NT2/D1 (cell line): ENCODE data around the gene PIP4K2C.

ENCODE experiments used
- SUZ12 ChIP-seq: IDR thresholded peaks from 2 replicates; pipeline ENCODE4 v1.6.1; 2011; ENCODE audit not compliant: insufficient read length, insufficient read depth; ENCODE audit errors: extremely low read depth
- YY1 ChIP-seq: IDR thresholded peaks from 2 replicates; pipeline ENCODE4 v1.6.1; 2011; ENCODE audit not compliant: insufficient read length, insufficient read depth
- ZNF274 ChIP-seq: IDR thresholded peaks from 2 replicates; pipeline ENCODE4 v1.6.1; 2011; ENCODE audit warnings: mild to moderate bottlenecking, low read depth, low read length

DNA sequence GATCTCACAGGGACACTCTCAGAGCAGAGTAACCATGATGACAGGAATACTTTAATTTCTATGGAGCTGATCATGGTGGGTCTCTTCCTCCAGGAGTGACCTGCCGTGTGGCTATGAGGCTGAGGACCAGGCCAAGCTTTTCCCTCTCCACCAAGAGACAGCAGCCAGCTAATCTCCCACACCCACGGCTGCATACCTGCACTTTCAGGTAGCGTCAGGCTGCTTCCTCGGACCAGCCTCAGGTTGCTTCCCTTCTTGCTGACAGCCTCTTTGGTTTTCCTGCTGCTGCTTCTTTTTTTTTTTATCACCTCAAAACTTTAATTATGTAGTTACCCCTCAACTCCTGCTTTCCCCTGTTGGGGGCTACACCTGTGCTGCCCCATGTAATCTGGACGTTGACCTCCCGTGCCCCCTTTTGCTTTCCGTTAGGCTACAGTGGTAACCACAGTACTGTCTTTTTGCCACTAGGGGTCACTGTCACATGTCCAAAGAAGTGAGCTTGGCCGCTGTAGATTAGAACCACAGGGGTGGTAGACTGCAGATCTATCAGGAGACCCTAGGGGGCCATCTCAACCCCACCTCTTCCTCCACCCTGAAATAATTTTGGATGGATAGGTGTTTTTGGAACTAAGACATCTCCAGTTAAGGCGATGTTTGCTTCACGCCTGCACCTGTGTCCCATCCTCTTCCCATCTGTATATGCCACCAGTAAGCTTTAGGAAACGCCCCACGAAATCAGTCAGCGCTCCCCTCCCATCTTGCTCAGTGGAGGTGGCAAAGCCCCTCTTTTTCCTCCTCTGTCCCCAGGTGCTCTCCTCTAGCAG, 7.8 kb upstream of the PIP4K2C start:
- no peak for TF ChIP-seq ZNF274
- TF ChIP-seq YY1 = no peak
- TF ChIP-seq SUZ12 = no peak
